GM23338 (cell line): Measurements from ENCODE around the gene AGR2. TPM values are rescaled to one million over a fixed set of nuclear protein-coding genes. Genes with fewer than 3 reads are reported as not detected.

Experiments
- ATAC-seq: fragments of 200-7000 bp; cut with Tn5 transposase; 3 replicates; pipeline ENCODE4 v1.9.1; 2020
- DNase-seq: peaks from one replicate; pipeline ENCODE4 v3.0.0-alpha.2; 2015; ENCODE audit warnings: low spot score
- H2AFZ ChIP-seq: fragments of 200-600 bp; sonication (generic); 2 replicates; pipeline ENCODE4 v1.8.0; 2016; ENCODE audit warnings: antibody characterized with exemption, mild to moderate bottlenecking, moderate library complexity
- H3F3A ChIP-seq: fragments of 200-600 bp; sonication (generic); replicated peaks from 2 replicates; pipeline ENCODE4 v1.8.0; 2017; ENCODE audit warnings: antibody characterized with exemption, mixed run types, low read depth
- H3K27ac ChIP-seq: fragments of 200-600 bp; sonication (generic); 2 replicates; pipeline ENCODE4 v1.6.1; 2016; ENCODE audit warnings: low read depth
- H3K27me3 ChIP-seq: fragments of 200-600 bp; sonication (generic); 2 replicates; pipeline ENCODE4 v1.8.0; 2016; ENCODE audit warnings: mild to moderate bottlenecking, mixed run types, moderate library complexity; ENCODE audit not compliant: insufficient read depth
- H3K36me3 ChIP-seq: fragments of 200-600 bp; sonication (generic); 2 replicates; pipeline ENCODE4 v1.8.0; 2016; ENCODE audit warnings: mild to moderate bottlenecking; ENCODE audit not compliant: insufficient read depth
- H3K4me1 ChIP-seq: fragments of 200-600 bp; sonication (generic); 2 replicates; pipeline ENCODE4 v1.8.0; 2016; ENCODE audit warnings: mild to moderate bottlenecking, moderate library complexity; ENCODE audit not compliant: insufficient read depth
- H3K4me2 ChIP-seq: fragments of 200-600 bp; sonication (generic); 2 replicates; pipeline ENCODE4 v1.7.1; 2017; ENCODE audit warnings: mixed run types
- H3K4me3 ChIP-seq: fragments of 200-600 bp; sonication (generic); 2 replicates; pipeline ENCODE4 v1.6.1; 2016; ENCODE audit warnings: mixed run types
- H3K79me2 ChIP-seq: fragments of 200-600 bp; sonication (generic); replicated peaks from 2 replicates; pipeline ENCODE4 v1.8.0; 2017; ENCODE audit warnings: mild to moderate bottlenecking; ENCODE audit not compliant: insufficient read depth
- H3K9me2 ChIP-seq: fragments of 200-600 bp; sonication (generic); 2 replicates; pipeline ENCODE4 v1.8.0; 2017; ENCODE audit not compliant: insufficient read depth
- H4K20me1 ChIP-seq: fragments of 200-600 bp; sonication (generic); replicated peaks from 2 replicates; pipeline ENCODE4 v1.8.0; 2017; ENCODE audit warnings: mild to moderate bottlenecking; ENCODE audit not compliant: insufficient read depth
- H3K27ac Mint-ChIP-seq: 2 replicates; pipeline ENCODE4 v1.8.0; 2020; ENCODE audit warnings: inconsistent platforms, mild to moderate bottlenecking, moderate library complexity, mixed read lengths
- H3K27me3 Mint-ChIP-seq: 3 replicates; pipeline ENCODE4 v1.8.0; 2022; ENCODE audit warnings: low read depth, mild to moderate bottlenecking, moderate library complexity, mixed read lengths, inconsistent platforms; ENCODE audit not compliant: insufficient read depth, poor library complexity
- H3K36me3 Mint-ChIP-seq: 3 replicates; pipeline ENCODE4 v1.8.0; 2021; ENCODE audit warnings: low read depth, mild to moderate bottlenecking, inconsistent platforms, moderate library complexity, mixed read lengths
- H3K4me1 Mint-ChIP-seq: 3 replicates; pipeline ENCODE4 v1.8.0; 2020; ENCODE audit warnings: mild to moderate bottlenecking, inconsistent platforms, mixed read lengths
- H3K4me3 Mint-ChIP-seq: 3 replicates; pipeline ENCODE4 v1.8.0; 2021; ENCODE audit warnings: moderate library complexity, mild to moderate bottlenecking, inconsistent platforms, mixed read lengths
- H3K9me3 Mint-ChIP-seq: 3 replicates; pipeline ENCODE4 v1.8.0; 2020; ENCODE audit warnings: moderate library complexity, mild to moderate bottlenecking, inconsistent platforms, mixed read lengths
- CREB1 ChIP-seq: fragments of 250-450 bp; sonication (Bioruptor Pico); IDR thresholded peaks from 2 replicates; pipeline ENCODE4 v1.5.0; 2020; ENCODE audit warnings: low read depth, mild to moderate bottlenecking, moderate library complexity
- EZH2 ChIP-seq: fragments of 200-600 bp; sonication (generic); IDR thresholded peaks from one replicate; pipeline ENCODE4 v1.8.0; 2017; ENCODE audit warnings: antibody characterized with exemption, mild to moderate bottlenecking, low read depth; ENCODE audit not compliant: unreplicated experiment
- EZH2phosphoT487 ChIP-seq: fragments of 200-600 bp; sonication (generic); IDR thresholded peaks from one replicate; pipeline ENCODE4 v1.8.1; 2018; ENCODE audit warnings: antibody characterized with exemption; ENCODE audit not compliant: unreplicated experiment
- JUNB ChIP-seq: IDR thresholded peaks from one replicate; pipeline ENCODE4 v1.6.1; 2016; ENCODE audit warnings: antibody characterized with exemption; ENCODE audit not compliant: unreplicated experiment
- NANOG ChIP-seq: IDR thresholded peaks from 2 replicates; pipeline ENCODE4 v1.6.1; 2016; ENCODE audit warnings: antibody characterized with exemption, borderline replicate concordance
- POLR2AphosphoS5 ChIP-seq: IDR thresholded peaks from 2 replicates; pipeline ENCODE4 v1.6.1; 2016; ENCODE audit warnings: antibody characterized with exemption, low read depth
- REST ChIP-seq: IDR thresholded peaks from one replicate; pipeline ENCODE4 v1.6.1; 2018; ENCODE audit warnings: antibody characterized with exemption; ENCODE audit not compliant: unreplicated experiment
- STAT1 ChIP-seq: IDR thresholded peaks from one replicate; pipeline ENCODE4 v1.6.1; 2016; ENCODE audit warnings: antibody characterized with exemption; ENCODE audit not compliant: unreplicated experiment
- ZNF114 ChIP-seq: fragments of 250-450 bp; sonication (Bioruptor Pico); IDR thresholded peaks from 2 replicates; pipeline ENCODE4 v1.5.0; 2020; ENCODE audit warnings: mild to moderate bottlenecking, moderate library complexity
- ZNF331 ChIP-seq: fragments of 250-450 bp; sonication (Bioruptor Pico); IDR thresholded peaks from 2 replicates; pipeline ENCODE4 v1.5.0; 2020; ENCODE audit warnings: low read depth, mild to moderate bottlenecking, moderate library complexity
- polyA plus RNA-seq: library from polyadenylated mRNA; unstranded; fragments of >200 nt; fragmentation: Nextera tagmentation; extraction: Ambion mirVana; gene quantifications from 2 replicates; pipeline ENCODE4 v1.2.1, GENCODE V29; 2016
- total RNA-seq: library from RNA; depleted of rRNA; stranded (reverse); fragments of >200 nt; shearing (Covaris generic); gene quantifications from 2 replicates; pipeline ENCODE4 v1.2.3, GENCODE V29; 2014
- TF ChIP-seq, protein P1 (sequence below), 2 experiments: fragments of 200-600 bp in 1 of 2; sonication (generic) in 1 of 2; conservative IDR thresholded peaks; 2 replicates each; pipeline versions ENCODE4 v1.5.1 to v1.6.1; 2016 to 2017; ENCODE audit warnings: antibody characterized with exemption in 2 of 2, low read depth in 2 of 2, mild to moderate bottlenecking in 2 of 2, moderate library complexity in 1 of 2
- TF ChIP-seq, protein P2 (sequence below): fragments of 250-450 bp; sonication (Bioruptor Pico); IDR thresholded peaks from 2 replicates; pipeline ENCODE4 v1.5.0; 2020; ENCODE audit warnings: mild to moderate bottlenecking, moderate library complexity
- TF ChIP-seq, protein P3 (sequence below): IDR thresholded peaks from 2 replicates; pipeline ENCODE4 v1.6.1; 2016; ENCODE audit warnings: antibody characterized with exemption

The AGR2 gene
- total and polyA plus RNA-seq, 2 experiments from 2014 or later: not detected

GRCh38 chr7:16791905-16792698 lies 12.7 kb downstream of the AGR2 start:
- H3F3A ChIP-seq: no peaks in the 10 kb centered on the region
- H3K4me3 ChIP-seq: no peak overlapping the region
- no peak overlapping the region for H2AFZ ChIP-seq
- Mint-ChIP-seq H3K4me1 (no peaks in the 10 kb centered on the region), H3K9me3 (no peaks in the 10 kb centered on the region; the same call in 1 of the 3 replicates), H3K27ac (no peak overlapping the region), H3K27me3 (peaks cover 2% of the 10 kb centered on the region), H3K4me3 (no peak overlapping the region), H3K36me3 (peaks cover 3% of the 10 kb centered on the region; the same call in 2 of the 3 replicates)
- no peaks in the 10 kb centered on the region for H3K79me2 ChIP-seq
- H3K27me3 ChIP-seq: no peaks in the 10 kb centered on the region
- no peak overlapping the region for H3K27ac ChIP-seq
- H4K20me1 ChIP-seq: no peaks in the 10 kb centered on the region
- H3K36me3 ChIP-seq: no peaks in the 10 kb centered on the region
- H3K4me2 ChIP-seq: no peak overlapping the region
- ATAC-seq (no peak), DNase-seq (no peak)
- H3K4me1 ChIP-seq: no peaks in the 10 kb centered on the region
- TF ChIP-seq, protein P1, sequence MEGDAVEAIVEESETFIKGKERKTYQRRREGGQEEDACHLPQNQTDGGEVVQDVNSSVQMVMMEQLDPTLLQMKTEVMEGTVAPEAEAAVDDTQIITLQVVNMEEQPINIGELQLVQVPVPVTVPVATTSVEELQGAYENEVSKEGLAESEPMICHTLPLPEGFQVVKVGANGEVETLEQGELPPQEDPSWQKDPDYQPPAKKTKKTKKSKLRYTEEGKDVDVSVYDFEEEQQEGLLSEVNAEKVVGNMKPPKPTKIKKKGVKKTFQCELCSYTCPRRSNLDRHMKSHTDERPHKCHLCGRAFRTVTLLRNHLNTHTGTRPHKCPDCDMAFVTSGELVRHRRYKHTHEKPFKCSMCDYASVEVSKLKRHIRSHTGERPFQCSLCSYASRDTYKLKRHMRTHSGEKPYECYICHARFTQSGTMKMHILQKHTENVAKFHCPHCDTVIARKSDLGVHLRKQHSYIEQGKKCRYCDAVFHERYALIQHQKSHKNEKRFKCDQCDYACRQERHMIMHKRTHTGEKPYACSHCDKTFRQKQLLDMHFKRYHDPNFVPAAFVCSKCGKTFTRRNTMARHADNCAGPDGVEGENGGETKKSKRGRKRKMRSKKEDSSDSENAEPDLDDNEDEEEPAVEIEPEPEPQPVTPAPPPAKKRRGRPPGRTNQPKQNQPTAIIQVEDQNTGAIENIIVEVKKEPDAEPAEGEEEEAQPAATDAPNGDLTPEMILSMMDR (conservative IDR thresholded peaks at IDR 0.05; ENCODE audit: low read depth in 2 of 2): no peak
- TF ChIP-seq EZH2 (no peak), NANOG (no peak), ZNF114 (CRISPR knock-in tag) (no peak), ZNF331 (CRISPR knock-in tag) (no peak), POLR2AphosphoS5 (no peak), REST (no peak), EZH2phosphoT487 (no peak), STAT1 (no peak), CREB1 (CRISPR knock-in tag) (no peak), JUNB (no peak)
- TF ChIP-seq, protein P2, sequence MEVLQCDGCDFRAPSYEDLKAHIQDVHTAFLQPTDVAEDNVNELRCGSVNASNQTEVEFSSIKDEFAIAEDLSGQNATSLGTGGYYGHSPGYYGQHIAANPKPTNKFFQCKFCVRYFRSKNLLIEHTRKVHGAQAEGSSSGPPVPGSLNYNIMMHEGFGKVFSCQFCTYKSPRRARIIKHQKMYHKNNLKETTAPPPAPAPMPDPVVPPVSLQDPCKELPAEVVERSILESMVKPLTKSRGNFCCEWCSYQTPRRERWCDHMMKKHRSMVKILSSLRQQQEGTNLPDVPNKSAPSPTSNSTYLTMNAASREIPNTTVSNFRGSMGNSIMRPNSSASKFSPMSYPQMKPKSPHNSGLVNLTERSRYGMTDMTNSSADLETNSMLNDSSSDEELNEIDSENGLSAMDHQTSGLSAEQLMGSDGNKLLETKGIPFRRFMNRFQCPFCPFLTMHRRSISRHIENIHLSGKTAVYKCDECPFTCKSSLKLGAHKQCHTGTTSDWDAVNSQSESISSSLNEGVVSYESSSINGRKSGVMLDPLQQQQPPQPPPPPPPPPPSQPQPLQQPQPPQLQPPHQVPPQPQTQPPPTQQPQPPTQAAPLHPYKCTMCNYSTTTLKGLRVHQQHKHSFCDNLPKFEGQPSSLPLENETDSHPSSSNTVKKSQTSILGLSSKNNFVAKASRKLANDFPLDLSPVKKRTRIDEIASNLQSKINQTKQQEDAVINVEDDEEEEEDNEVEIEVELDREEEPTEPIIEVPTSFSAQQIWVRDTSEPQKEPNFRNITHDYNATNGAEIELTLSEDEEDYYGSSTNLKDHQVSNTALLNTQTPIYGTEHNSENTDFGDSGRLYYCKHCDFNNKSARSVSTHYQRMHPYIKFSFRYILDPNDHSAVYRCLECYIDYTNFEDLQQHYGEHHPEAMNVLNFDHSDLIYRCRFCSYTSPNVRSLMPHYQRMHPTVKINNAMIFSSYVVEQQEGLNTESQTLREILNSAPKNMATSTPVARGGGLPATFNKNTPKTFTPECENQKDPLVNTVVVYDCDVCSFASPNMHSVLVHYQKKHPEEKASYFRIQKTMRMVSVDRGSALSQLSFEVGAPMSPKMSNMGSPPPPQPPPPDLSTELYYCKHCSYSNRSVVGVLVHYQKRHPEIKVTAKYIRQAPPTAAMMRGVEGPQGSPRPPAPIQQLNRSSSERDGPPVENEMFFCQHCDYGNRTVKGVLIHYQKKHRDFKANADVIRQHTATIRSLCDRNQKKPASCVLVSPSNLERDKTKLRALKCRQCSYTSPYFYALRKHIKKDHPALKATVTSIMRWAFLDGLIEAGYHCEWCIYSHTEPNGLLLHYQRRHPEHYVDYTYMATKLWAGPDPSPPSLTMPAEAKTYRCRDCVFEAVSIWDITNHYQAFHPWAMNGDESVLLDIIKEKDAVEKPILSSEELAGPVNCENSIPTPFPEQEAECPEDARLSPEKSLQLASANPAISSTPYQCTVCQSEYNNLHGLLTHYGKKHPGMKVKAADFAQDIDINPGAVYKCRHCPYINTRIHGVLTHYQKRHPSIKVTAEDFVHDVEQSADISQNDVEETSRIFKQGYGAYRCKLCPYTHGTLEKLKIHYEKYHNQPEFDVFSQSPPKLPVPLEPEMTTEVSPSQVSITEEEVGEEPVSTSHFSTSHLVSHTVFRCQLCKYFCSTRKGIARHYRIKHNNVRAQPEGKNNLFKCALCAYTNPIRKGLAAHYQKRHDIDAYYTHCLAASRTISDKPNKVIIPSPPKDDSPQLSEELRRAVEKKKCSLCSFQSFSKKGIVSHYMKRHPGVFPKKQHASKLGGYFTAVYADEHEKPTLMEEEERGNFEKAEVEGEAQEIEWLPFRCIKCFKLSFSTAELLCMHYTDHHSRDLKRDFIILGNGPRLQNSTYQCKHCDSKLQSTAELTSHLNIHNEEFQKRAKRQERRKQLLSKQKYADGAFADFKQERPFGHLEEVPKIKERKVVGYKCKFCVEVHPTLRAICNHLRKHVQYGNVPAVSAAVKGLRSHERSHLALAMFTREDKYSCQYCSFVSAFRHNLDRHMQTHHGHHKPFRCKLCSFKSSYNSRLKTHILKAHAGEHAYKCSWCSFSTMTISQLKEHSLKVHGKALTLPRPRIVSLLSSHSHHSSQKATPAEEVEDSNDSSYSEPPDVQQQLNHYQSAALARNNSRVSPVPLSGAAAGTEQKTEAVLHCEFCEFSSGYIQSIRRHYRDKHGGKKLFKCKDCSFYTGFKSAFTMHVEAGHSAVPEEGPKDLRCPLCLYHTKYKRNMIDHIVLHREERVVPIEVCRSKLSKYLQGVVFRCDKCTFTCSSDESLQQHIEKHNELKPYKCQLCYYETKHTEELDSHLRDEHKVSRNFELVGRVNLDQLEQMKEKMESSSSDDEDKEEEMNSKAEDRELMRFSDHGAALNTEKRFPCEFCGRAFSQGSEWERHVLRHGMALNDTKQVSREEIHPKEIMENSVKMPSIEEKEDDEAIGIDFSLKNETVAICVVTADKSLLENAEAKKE (CRISPR knock-in tag): no peak
- TF ChIP-seq, protein P3, sequence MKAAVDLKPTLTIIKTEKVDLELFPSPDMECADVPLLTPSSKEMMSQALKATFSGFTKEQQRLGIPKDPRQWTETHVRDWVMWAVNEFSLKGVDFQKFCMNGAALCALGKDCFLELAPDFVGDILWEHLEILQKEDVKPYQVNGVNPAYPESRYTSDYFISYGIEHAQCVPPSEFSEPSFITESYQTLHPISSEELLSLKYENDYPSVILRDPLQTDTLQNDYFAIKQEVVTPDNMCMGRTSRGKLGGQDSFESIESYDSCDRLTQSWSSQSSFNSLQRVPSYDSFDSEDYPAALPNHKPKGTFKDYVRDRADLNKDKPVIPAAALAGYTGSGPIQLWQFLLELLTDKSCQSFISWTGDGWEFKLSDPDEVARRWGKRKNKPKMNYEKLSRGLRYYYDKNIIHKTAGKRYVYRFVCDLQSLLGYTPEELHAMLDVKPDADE: no peak
- H3K9me2 ChIP-seq: no peaks in the 10 kb centered on the region
